Measurements from ENCODE around the gene COL27A1. TPM values are rescaled to one million over a fixed set of nuclear protein-coding genes. Genes with fewer than 3 reads are reported as not detected.

Gene COL27A1
- total RNA-seq, 2 experiments from 2014 or later, result not detected

- BruUV-seq (replicated peaks), result no TSS peak
- no peak overlapping the region for H3K4me2 ChIP-seq (ENCODE audit: low read length)
- H3K4me1 ChIP-seq (ENCODE audit: insufficient read depth, low read length, poor library complexity, severe bottlenecking), result no peaks in the 10 kb centered on the region
- H3K79me2 ChIP-seq (ENCODE audit: insufficient read depth, low read depth, low read length), result no peaks in the 10 kb centered on the region
- TF ChIP-seq CTCF (conservative IDR thresholded peaks at IDR 0.05; ENCODE audit: low read length), result no peak
- no peak for TF ChIP-seq EZH2phosphoT487 (IDR thresholded peaks at IDR 0.05; ENCODE audit: borderline replicate concordance, low read depth, low read length)
- intact Hi-C loops (cut with micrococcal nuclease; ENCODE audit: unreplicated experiment), result no loop called here
- H2AFZ ChIP-seq (ENCODE audit: low read length), result no peak overlapping the region
- ChIA-PET POLR2A (no interaction called here), CTCF (ENCODE audit: unreplicated experiment) (no interaction called here)
- H3K4me3 ChIP-seq (ENCODE audit: low read depth, low read length, poor library complexity, severe bottlenecking), result no peak overlapping the region
- no peaks in the 10 kb centered on the region for H4K20me1 ChIP-seq (ENCODE audit: insufficient read depth, low read length)
- H3K9me2 ChIP-seq (ENCODE audit: insufficient read depth, low read length), result no peaks in the 10 kb centered on the region
- no peak for DNase-seq (ENCODE audit: low spot score)
- no peaks in the 10 kb centered on the region for H3K9me3 ChIP-seq (ENCODE audit: low read length)
- no peak overlapping the region for H3K27ac ChIP-seq (ENCODE audit: low read depth, low read length, poor library complexity, severe bottlenecking)
- no peaks in the 10 kb centered on the region for H3K36me3 ChIP-seq (ENCODE audit: insufficient read depth, low read length)
Measured at GRCh38 chr9:114279693-114280092, 124.4 kb downstream of the COL27A1 start.

GRCh38 chr9:114280636-114281472 is 125.5 kb downstream of the COL27A1 start:
- CTCF ChIA-PET (ENCODE audit: unreplicated experiment), result interaction anchor here (0.5 kb wide), 1 partner anchor 40 kb away, joined by 3 read pairs; no protein-coding TSS in a partner anchor
- intact Hi-C loops (cut with micrococcal nuclease; ENCODE audit: unreplicated experiment), result no loop called here

More at GRCh38 chr9:114280636-114281472, 125.5 kb downstream of the COL27A1 start:
- POLR2A ChIA-PET, result no interaction called here
- H4K20me1 ChIP-seq (ENCODE audit: insufficient read depth, low read length), result no peaks in the 10 kb centered on the region
- TF ChIP-seq EZH2phosphoT487 (IDR thresholded peaks at IDR 0.05; ENCODE audit: borderline replicate concordance, low read depth, low read length) (no peak), CTCF (conservative IDR thresholded peaks at IDR 0.05; ENCODE audit: low read length) (no peak)
- H3K9me3 ChIP-seq (ENCODE audit: low read length), result no peaks in the 10 kb centered on the region
- no peaks in the 10 kb centered on the region for H3K4me1 ChIP-seq (ENCODE audit: insufficient read depth, low read length, poor library complexity, severe bottlenecking)
- no peak for DNase-seq (ENCODE audit: low spot score)
- H3K4me3 ChIP-seq (ENCODE audit: low read depth, low read length, poor library complexity, severe bottlenecking), result no peak overlapping the region
- H3K9me2 ChIP-seq (ENCODE audit: insufficient read depth, low read length), result no peaks in the 10 kb centered on the region
- H3K27ac ChIP-seq (ENCODE audit: low read depth, low read length, poor library complexity, severe bottlenecking), result no peak overlapping the region
- no peak overlapping the region for H2AFZ ChIP-seq (ENCODE audit: low read length)
- H3K79me2 ChIP-seq (ENCODE audit: insufficient read depth, low read depth, low read length), result no peaks in the 10 kb centered on the region
- H3K4me2 ChIP-seq (ENCODE audit: low read length), result no peak overlapping the region
- BruUV-seq (replicated peaks), result no TSS peak
- no peaks in the 10 kb centered on the region for H3K36me3 ChIP-seq (ENCODE audit: insufficient read depth, low read length)
